SK-N-SH (cell line): ENCODE measurements around the gene C10orf90. TPM values are rescaled to one million over a fixed set of nuclear protein-coding genes. Genes with fewer than 3 reads are reported as not detected.
A peak's percentile ranks its signal among the peaks of the same experiment; 100 is the strongest.

Experiments
- CTCF ChIA-PET: fragments of 300-600, 350-600 bp; formaldehyde crosslinking; extraction: SDS; loops from one replicate; lab custom pipeline; 2021; lab: Yijun Ruan, JAX
- POLR2A ChIA-PET: fragments of 350-600 bp; sonication (Branson Sonifier 250); formaldehyde crosslinking; extraction: SDS; loops from one replicate; lab custom pipeline; 2020; ENCODE audit warnings: antibody characterized with exemption, inconsistent platforms; lab: Yijun Ruan, JAX
- DNase-seq: peaks from one replicate; pipeline ENCODE4 v3.0.0; 2012
- H2AFZ ChIP-seq: fragments of 200-600 bp; sonication (generic); 2 replicates; pipeline ENCODE4 v1.8.1; 2016; ENCODE audit warnings: antibody characterized with exemption, mild to moderate bottlenecking, low read depth
- H3F3A ChIP-seq: fragments of 200-600 bp; sonication (generic); replicated peaks from 2 replicates; pipeline ENCODE3; 2016; ENCODE audit warnings: antibody characterized with exemption, mild to moderate bottlenecking; ENCODE audit not compliant: insufficient read depth
- H3K27ac ChIP-seq, 2 experiments: fragments of 200-500 bp in 1 of 2; fragments of 200-600 bp in 1 of 2; sonication (Bioruptor generic) in 1 of 2; sonication (generic), shearing (Covaris generic) in 1 of 2; 2 replicates each; pipeline versions ENCODE4 v1.5.1 to v1.6.1; 2014 to 2016; ENCODE audit warnings: low read depth in 2 of 2, inconsistent platforms in 1 of 2, low read length in 1 of 2, mild to moderate bottlenecking in 1 of 2, mixed read lengths in 1 of 2
- H3K27me3 ChIP-seq: fragments of 200-600 bp; sonication (generic), shearing (Covaris generic); 2 replicates; pipeline ENCODE4 v1.6.1; 2016; ENCODE audit warnings: mixed run types; ENCODE audit not compliant: insufficient read depth
- H3K36me3 ChIP-seq, 2 experiments: fragments of 200-500 bp in 1 of 2; fragments of 200-600 bp in 1 of 2; sonication (Bioruptor generic) in 1 of 2; sonication (generic) in 1 of 2; replicated peaks in 1 of 2; 2 replicates each; pipeline versions ENCODE3 to v1.5.1; 2014 to 2016; ENCODE audit warnings: low read length in 1 of 2, mild to moderate bottlenecking in 1 of 2; ENCODE audit not compliant: insufficient read depth in 2 of 2, control insufficient read depth in 1 of 2
- H3K4me1 ChIP-seq, 2 experiments: fragments of 200-500 bp in 1 of 2; fragments of 200-600 bp in 1 of 2; sonication (Bioruptor generic) in 1 of 2; sonication (generic), shearing (Covaris generic) in 1 of 2; 2 replicates each; pipeline versions ENCODE4 v1.5.1 to v1.6.1; 2014 to 2016; ENCODE audit warnings: low read depth in 1 of 2, low read length in 1 of 2, mixed run types in 1 of 2; ENCODE audit not compliant: insufficient read depth in 2 of 2, control insufficient read depth in 1 of 2
- H3K4me2 ChIP-seq: fragments of 200-600 bp; sonication (generic), shearing (Covaris generic); 2 replicates; pipeline ENCODE4 v1.6.1; 2017; ENCODE audit warnings: mixed run types
- H3K4me3 ChIP-seq, 2 experiments: fragments of 200-500 bp in 1 of 2; fragments of 200-600 bp in 1 of 2; sonication (Bioruptor generic) in 1 of 2; sonication (generic), shearing (Covaris generic) in 1 of 2; 2 replicates each; pipeline versions ENCODE4 v1.5.1 to v1.8.1; 2014 to 2016; ENCODE audit warnings: low read depth in 2 of 2, inconsistent platforms in 1 of 2, low read length in 1 of 2, mild to moderate bottlenecking in 1 of 2, mixed read lengths in 1 of 2, moderate library complexity in 1 of 2
- H3K79me2 ChIP-seq: fragments of 200-600 bp; sonication (generic); 2 replicates; pipeline ENCODE4 v1.8.1; 2017; ENCODE audit warnings: mild to moderate bottlenecking; ENCODE audit not compliant: insufficient read depth
- H3K9ac ChIP-seq: fragments of 200-600 bp; sonication (generic); 2 replicates; pipeline ENCODE4 v1.6.1; 2017; ENCODE audit warnings: mixed run types
- H3K9me2 ChIP-seq: fragments of 200-600 bp; sonication (generic); 2 replicates; pipeline ENCODE4 v1.6.1; 2017; ENCODE audit warnings: mixed run types
- H3K9me3 ChIP-seq: fragments of 200-600 bp; sonication (generic); 2 replicates; pipeline ENCODE4 v1.6.1; 2017; ENCODE audit warnings: mixed run types, mild to moderate bottlenecking, moderate library complexity
- H4K20me1 ChIP-seq: fragments of 200-600 bp; sonication (generic); 2 replicates; pipeline ENCODE4 v1.6.1; 2017; ENCODE audit warnings: mild to moderate bottlenecking, mixed run types; ENCODE audit not compliant: insufficient read depth
- GABPA ChIP-seq: IDR thresholded peaks from 2 replicates; pipeline ENCODE4 v1.4.0; 2012; ENCODE audit warnings: low read depth, mild to moderate bottlenecking
- MXI1 ChIP-seq: IDR thresholded peaks from 2 replicates; pipeline ENCODE4 v1.6.1; 2012; ENCODE audit warnings: mild to moderate bottlenecking, low read depth, low read length, improper control_type of control experiment
- POLR2AphosphoS5 ChIP-seq: IDR thresholded peaks from 2 replicates; pipeline ENCODE4 v1.6.1; 2012; ENCODE audit warnings: low read depth, low read length
- RAD21 ChIP-seq: IDR thresholded peaks from 2 replicates; pipeline ENCODE4 v1.6.1; 2012; ENCODE audit warnings: mild to moderate bottlenecking, low read length
- RXRA ChIP-seq: IDR thresholded peaks from 2 replicates; pipeline ENCODE4 v1.4.0; 2012; ENCODE audit warnings: low read depth, mild to moderate bottlenecking, borderline replicate concordance
- SMC3 ChIP-seq: IDR thresholded peaks from 2 replicates; pipeline ENCODE4 v1.6.1; 2012; ENCODE audit warnings: low read depth, low read length, improper control_type of control experiment
- WGBS: methylation state at CpG from one replicate; pipeline ENCODE4 v1.1.6; 2017; ENCODE audit warnings: low lambda C conversion rate; 5-methylcytosine and 5-hydroxymethylcytosine counted together
- polyA plus RNA-seq, 3 experiments: library from polyadenylated mRNA; depleted of rRNA; stranded (reverse); fragments of >200 nt; gene quantifications; 2 replicates each; pipeline ENCODE4 v1.2.3, GENCODE V29; 2012
- TF ChIP-seq, protein P1 (sequence below): fragments of 200-600 bp; sonication (generic); IDR thresholded peaks from 2 replicates; pipeline ENCODE4 v1.6.1; 2017; ENCODE audit warnings: antibody characterized with exemption, mild to moderate bottlenecking, moderate library complexity
- TF ChIP-seq, protein P2 (sequence below): fragments of 150-350 bp; IDR thresholded peaks from 2 replicates; pipeline ENCODE4 v1.6.1; 2016; ENCODE audit warnings: mild to moderate bottlenecking, low read depth, low read length

The C10orf90 gene
- polyA plus RNA-seq, 1 of the 3 experiments (the other 2 are of a cell fraction) = 0.21 TPM

DNA sequence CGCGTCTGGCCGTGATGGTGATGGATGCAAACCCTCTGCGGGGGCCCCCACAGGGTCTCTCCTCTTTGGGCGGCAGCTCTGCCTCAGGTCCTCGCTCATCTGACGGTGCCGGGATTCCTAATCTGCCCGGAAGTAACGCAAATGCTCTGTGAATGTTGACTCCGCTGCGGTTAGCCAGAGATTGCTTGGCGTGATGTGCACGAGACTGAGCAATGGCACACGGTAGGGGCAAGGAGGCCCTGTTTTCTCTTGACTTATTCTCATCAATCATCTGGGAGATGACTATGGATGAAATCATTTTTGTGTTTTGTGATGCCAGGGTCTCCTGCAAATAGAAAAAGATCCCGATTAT, 165.8 kb downstream of the C10orf90 start:
- H3K9me2 ChIP-seq = no peaks in the 10 kb centered on the region
- ChIA-PET POLR2A (no interaction called here), CTCF (interaction anchor here (1.2 to 4.7 kb wide), 11 partner anchors 11 to 570 kb away, joined by 3 to 46 read pairs (median 7); partner anchors contain the start of gene ADAM12)
- no peak overlapping the region for H3K27ac ChIP-seq
- no peak overlapping the region for H3K4me2 ChIP-seq
- H3K36me3 ChIP-seq = no peaks in the 10 kb centered on the region
- no peaks in the 10 kb centered on the region for H3K9me3 ChIP-seq
- no peaks in the 10 kb centered on the region for H3K79me2 ChIP-seq
- H3K4me1 ChIP-seq = peaks cover 0 to 3% of the 10 kb centered on the region in 2 experiments; a peak in 1 of 4 replicates
- H4K20me1 ChIP-seq = no peaks in the 10 kb centered on the region
- H3K9ac ChIP-seq = no peak overlapping the region
- no peak for DNase-seq
- TF ChIP-seq SMC3 (no peak), POLR2AphosphoS5 (no peak), GABPA (no peak)
- no peaks in the 10 kb centered on the region for H3K27me3 ChIP-seq
- no peak overlapping the region for H3K4me3 ChIP-seq
- WGBS = 82% methylated on average over 8 of the region's 16 CpGs
- H3F3A ChIP-seq = no peaks in the 10 kb centered on the region
- no peak overlapping the region for H2AFZ ChIP-seq

DNA sequence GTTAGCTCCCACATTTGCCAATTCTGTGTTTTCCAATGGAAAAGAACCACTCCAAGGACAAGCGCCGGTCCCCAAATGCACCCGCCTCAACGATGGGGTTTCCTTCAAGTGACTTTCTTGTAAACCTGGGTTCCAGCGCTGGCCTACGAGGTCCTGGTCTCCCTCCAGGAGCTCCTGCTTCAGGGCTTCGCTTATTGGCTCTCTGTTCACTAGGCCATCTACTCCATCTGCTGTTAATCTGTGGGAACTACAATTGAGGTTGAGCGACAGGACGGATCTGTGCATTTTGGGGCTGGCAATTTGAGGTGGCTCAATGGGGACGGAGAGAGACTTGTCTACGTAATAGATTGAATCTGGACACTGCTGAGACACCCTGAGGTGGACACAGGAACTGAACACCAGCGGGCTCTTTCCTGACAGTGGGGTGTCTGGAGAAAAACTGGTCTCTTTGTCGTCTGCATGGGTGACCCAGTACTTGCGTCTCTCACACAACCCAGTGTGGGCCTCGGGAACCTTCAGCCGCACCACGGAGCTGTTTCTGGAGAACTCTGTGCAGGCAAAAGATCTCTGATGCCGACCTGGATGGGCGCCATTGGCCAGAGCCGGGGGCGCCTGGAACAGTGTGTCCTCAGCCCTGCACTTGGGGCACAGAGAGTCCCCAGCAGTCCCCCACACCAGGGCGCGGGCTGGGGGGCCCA, 166.3 kb downstream of the C10orf90 start:
- H3K4me3 ChIP-seq = peak overlapping the region in 1 of 2 experiments; percentile 32; a peak in 1 of 4 replicates
- no peak overlapping the region for H2AFZ ChIP-seq
- no peak overlapping the region for H3K27ac ChIP-seq
- DNase-seq = peak; percentile 83
- no peaks in the 10 kb centered on the region for H3K79me2 ChIP-seq
- H3K9me2 ChIP-seq = no peaks in the 10 kb centered on the region
- no peaks in the 10 kb centered on the region for H4K20me1 ChIP-seq
- TF ChIP-seq, protein P1, sequence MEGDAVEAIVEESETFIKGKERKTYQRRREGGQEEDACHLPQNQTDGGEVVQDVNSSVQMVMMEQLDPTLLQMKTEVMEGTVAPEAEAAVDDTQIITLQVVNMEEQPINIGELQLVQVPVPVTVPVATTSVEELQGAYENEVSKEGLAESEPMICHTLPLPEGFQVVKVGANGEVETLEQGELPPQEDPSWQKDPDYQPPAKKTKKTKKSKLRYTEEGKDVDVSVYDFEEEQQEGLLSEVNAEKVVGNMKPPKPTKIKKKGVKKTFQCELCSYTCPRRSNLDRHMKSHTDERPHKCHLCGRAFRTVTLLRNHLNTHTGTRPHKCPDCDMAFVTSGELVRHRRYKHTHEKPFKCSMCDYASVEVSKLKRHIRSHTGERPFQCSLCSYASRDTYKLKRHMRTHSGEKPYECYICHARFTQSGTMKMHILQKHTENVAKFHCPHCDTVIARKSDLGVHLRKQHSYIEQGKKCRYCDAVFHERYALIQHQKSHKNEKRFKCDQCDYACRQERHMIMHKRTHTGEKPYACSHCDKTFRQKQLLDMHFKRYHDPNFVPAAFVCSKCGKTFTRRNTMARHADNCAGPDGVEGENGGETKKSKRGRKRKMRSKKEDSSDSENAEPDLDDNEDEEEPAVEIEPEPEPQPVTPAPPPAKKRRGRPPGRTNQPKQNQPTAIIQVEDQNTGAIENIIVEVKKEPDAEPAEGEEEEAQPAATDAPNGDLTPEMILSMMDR = peak; percentile 75
- TF ChIP-seq, protein P2, sequence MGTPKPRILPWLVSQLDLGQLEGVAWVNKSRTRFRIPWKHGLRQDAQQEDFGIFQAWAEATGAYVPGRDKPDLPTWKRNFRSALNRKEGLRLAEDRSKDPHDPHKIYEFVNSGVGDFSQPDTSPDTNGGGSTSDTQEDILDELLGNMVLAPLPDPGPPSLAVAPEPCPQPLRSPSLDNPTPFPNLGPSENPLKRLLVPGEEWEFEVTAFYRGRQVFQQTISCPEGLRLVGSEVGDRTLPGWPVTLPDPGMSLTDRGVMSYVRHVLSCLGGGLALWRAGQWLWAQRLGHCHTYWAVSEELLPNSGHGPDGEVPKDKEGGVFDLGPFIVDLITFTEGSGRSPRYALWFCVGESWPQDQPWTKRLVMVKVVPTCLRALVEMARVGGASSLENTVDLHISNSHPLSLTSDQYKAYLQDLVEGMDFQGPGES = no peak
- peak; percentile 98 for TF ChIP-seq RAD21
- peak; percentile 98 for TF ChIP-seq SMC3
- TF ChIP-seq MXI1 = no peak
- TF ChIP-seq RXRA = no peak
- WGBS = 42% methylated on average over 18 of the region's 23 CpGs
- H3K4me1 ChIP-seq = peaks cover 0 to 3% of the 10 kb centered on the region in 2 experiments; a peak in 1 of 4 replicates
- no peaks in the 10 kb centered on the region for H3K27me3 ChIP-seq
- ChIA-PET CTCF (interaction anchor here (0.5 to 4.7 kb wide), 62 partner anchors 10 to 576 kb away, joined by 3 to 46 read pairs (median 4); partner anchors contain the start of gene ADAM12), POLR2A (interaction anchor here (0.8 kb wide), 1 partner anchor 522 kb away, joined by 3 read pairs; no protein-coding TSS in a partner anchor)
- H3K9me3 ChIP-seq = no peaks in the 10 kb centered on the region
- no peak overlapping the region for H3K4me2 ChIP-seq
- H3K9ac ChIP-seq = no peak overlapping the region
- no peaks in the 10 kb centered on the region for H3F3A ChIP-seq
- H3K36me3 ChIP-seq = no peaks in the 10 kb centered on the region
